K562 (cell line): ENCODE measurements around the gene CSNK1D. TPM values are rescaled to one million over a fixed set of nuclear protein-coding genes. Genes with fewer than 3 reads are reported as not detected.

Experiments
- BRD9 ChIP-seq: fragments of 450-650 bp; IDR thresholded peaks from 2 replicates; pipeline ENCODE4 v1.6.1; 2018; ENCODE audit warnings: low read depth; ENCODE audit not compliant: partially characterized antibody
- CLOCK ChIP-seq: fragments of 250-450 bp; sonication (Bioruptor Pico); IDR thresholded peaks from 2 replicates; pipeline ENCODE4 v1.4.0; 2020; ENCODE audit warnings: mild to moderate bottlenecking, moderate library complexity, borderline replicate concordance
- PRPF4 ChIP-seq: fragments of 200-400 bp; formaldehyde crosslinking; IDR thresholded peaks from one replicate; pipeline ENCODE4 v1.6.1; 2017; ENCODE audit warnings: low read length, low read depth, mild to moderate bottlenecking; ENCODE audit not compliant: insufficient read depth, poor library complexity, severe bottlenecking
- SETDB1 ChIP-seq: IDR thresholded peaks from one replicate; pipeline ENCODE4 v1.6.1; 2012; ENCODE audit warnings: low read length, control low read depth, inconsistent platforms
- SMARCA4 ChIP-seq: fragments of 450-650 bp; IDR thresholded peaks from 2 replicates; pipeline ENCODE4 v1.6.1; 2016
- SRSF1 ChIP-seq: fragments of 200-400 bp; formaldehyde crosslinking; IDR thresholded peaks from 2 replicates; pipeline ENCODE4 v1.6.1; 2017; ENCODE audit warnings: mild to moderate bottlenecking, low read depth, low read length, moderate library complexity
- TEAD4 ChIP-seq, 2 experiments: sonication (generic) in 1 of 2; formaldehyde crosslinking in 1 of 2; IDR thresholded peaks; 2 replicates each; pipeline versions ENCODE4 v1.6.1 to v1.8.0; 2012 to 2022; ENCODE audit warnings: borderline replicate concordance in 1 of 2, inconsistent platforms in 1 of 2, low read length in 1 of 2, mild to moderate bottlenecking in 1 of 2, missing genetic modification reagents in 1 of 2
- THRAP3 ChIP-seq: fragments of 450-650 bp; IDR thresholded peaks from 2 replicates; pipeline ENCODE4 v1.6.1; 2016; ENCODE audit warnings: mild to moderate bottlenecking, inconsistent platforms, borderline replicate concordance
- U2AF1 ChIP-seq: fragments of 200-400 bp; formaldehyde crosslinking; optimal IDR thresholded peaks from 2 replicates; pipeline ENCODE3; 2017; ENCODE audit warnings: mild to moderate bottlenecking, low read depth, low read length, moderate library complexity
- polyA plus RNA-seq, 8 experiments: library from polyadenylated mRNA; depleted of rRNA in 4 of 8; stranded (reverse) in 5 of 8; unstranded in 3 of 8; fragments of >200 nt; fragmentation: Nextera tagmentation in 2 of 8; fragmentation: Illumina TruSeq in 1 of 8; extraction: Ambion mirVana in 2 of 8; extraction: Trizol in 1 of 8; gene quantifications; 2 replicates each; pipeline versions ENCODE4 v1.2.1 to v1.2.3, GENCODE V29; 2011 to 2014; ENCODE audit warnings: inconsistent platforms in 1 of 8, missing spikeins in 1 of 8
- total RNA-seq, 7 experiments: library from RNA; depleted of rRNA in 6 of 7; stranded (reverse); fragments of >200 nt in 6 of 7; fragmentation: Illumina TruSeq in 2 of 7; extraction: Trizol in 2 of 7; gene quantifications; 2 replicates each; pipeline versions ENCODE4 v1.2.1 to v1.2.3, GENCODE V29; 2011 to 2021; ENCODE audit warnings: low replicate concordance in 1 of 7
- TF ChIP-seq, protein P1 (sequence below): sonication (generic); formaldehyde crosslinking; IDR thresholded peaks from 2 replicates; pipeline ENCODE4 v1.5.0; 2020; ENCODE audit warnings: missing genetic modification reagents
- TF ChIP-seq, protein P2 (sequence below): sonication (generic); formaldehyde crosslinking; IDR thresholded peaks from 2 replicates; pipeline ENCODE4 v1.8.0; 2023; ENCODE audit warnings: mild to moderate bottlenecking, missing genetic modification reagents

The CSNK1D gene
- total and polyA plus RNA-seq, 9 of the 15 experiments (the other 6 are each of a cell fraction or from before 2014, with no cell fraction given): 6.5 to 133 (median 41.3) TPM

DNA sequence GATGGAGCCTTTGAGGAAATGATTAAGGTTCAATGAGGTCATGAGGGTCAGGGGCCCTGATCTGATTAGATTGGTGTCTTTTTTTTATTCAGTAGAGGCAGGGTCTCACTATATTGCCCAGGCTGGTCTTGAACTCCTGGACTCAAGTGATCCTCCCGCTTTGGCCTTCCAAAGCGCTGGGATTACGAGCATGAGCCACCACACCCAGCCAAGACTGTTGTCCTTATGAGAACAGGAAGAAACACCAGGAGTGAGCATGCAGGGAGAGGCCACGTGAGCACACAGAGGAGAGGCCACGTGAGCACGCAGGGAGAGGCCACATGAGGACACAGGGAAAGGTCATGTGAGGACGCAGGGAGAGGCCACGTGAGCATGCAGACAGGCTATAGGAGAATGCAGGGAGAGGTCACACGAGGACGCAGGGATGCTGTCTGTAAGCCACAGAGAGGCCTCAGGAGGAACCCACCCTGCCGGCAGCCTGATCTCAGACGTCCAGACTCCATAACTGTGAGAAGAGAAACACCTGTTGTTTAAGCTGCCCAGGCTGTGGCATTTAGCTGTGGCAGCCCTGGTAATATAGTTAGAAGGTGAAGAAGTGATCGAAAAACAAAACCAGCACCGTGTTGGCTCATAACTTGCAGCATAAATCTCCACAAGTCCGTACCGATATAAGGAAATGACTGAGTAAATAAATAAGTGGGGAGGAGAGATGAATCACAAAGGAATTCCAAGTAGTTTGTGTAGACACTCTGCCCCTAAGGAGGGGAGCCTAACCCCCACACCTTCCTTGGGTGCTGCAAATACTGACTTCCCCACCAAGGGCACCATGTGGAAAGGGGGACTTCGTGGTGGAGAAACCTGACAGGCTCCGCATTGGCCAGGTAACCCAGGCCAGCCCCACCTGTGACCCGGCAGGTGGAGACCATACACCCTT is 14.6 kb upstream of the CSNK1D start (continued):
- TF ChIP-seq TEAD4 (IDR thresholded peaks at IDR 0.05; ENCODE audit: low read length) (peak; percentile 60), TEAD4 (CRISPR knock-in tag; IDR thresholded peaks at IDR 0.05; ENCODE audit: borderline replicate concordance) (no peak), THRAP3 (no peak), SRSF1 (no peak), U2AF1 (no peak), SMARCA4 (peak; percentile 59; the same call in 1 of the 2 replicates), BRD9 (peak; percentile 76), CLOCK (CRISPR knock-in tag) (peak; percentile 95), PRPF4 (no peak), SETDB1 (peak; percentile 94)
- TF ChIP-seq, protein P1, sequence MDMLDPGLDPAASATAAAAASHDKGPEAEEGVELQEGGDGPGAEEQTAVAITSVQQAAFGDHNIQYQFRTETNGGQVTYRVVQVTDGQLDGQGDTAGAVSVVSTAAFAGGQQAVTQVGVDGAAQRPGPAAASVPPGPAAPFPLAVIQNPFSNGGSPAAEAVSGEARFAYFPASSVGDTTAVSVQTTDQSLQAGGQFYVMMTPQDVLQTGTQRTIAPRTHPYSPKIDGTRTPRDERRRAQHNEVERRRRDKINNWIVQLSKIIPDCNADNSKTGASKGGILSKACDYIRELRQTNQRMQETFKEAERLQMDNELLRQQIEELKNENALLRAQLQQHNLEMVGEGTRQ: peak; percentile 98
- TF ChIP-seq, protein P2, sequence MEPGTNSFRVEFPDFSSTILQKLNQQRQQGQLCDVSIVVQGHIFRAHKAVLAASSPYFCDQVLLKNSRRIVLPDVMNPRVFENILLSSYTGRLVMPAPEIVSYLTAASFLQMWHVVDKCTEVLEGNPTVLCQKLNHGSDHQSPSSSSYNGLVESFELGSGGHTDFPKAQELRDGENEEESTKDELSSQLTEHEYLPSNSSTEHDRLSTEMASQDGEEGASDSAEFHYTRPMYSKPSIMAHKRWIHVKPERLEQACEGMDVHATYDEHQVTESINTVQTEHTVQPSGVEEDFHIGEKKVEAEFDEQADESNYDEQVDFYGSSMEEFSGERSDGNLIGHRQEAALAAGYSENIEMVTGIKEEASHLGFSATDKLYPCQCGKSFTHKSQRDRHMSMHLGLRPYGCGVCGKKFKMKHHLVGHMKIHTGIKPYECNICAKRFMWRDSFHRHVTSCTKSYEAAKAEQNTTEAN: peak; percentile 72; the same call in 1 of the 2 replicates
